ENCODE results near the gene INPP5D. TPM values are rescaled to one million over a fixed set of nuclear protein-coding genes. Genes with fewer than 3 reads are reported as not detected.

INPP5D gene
- total and polyA plus RNA-seq, 2 donors (not counting 3 experiments of a cell fraction or from before 2014, with no cell fraction given): 13.9 to 46.6 TPM

DNA sequence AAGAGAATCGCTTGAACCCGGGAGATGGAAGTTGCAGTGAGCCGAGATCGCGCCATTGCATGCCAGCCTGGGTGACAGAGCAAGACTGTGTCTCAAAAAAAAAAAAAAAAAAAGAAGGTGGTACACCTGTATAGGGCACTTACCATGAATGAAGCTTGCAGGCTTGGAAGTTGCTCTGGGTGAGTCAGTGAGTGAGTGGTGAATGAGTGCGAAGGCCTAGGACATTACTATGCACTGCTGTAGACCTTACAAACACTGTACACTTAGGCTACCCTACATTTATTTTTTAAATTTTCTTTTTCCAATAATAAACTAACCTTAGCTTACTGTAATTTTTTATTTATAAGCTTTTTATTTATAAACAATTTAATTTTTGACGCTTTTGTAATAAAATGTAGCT is 113.0 kb downstream of the INPP5D start:
- intact Hi-C loops (cut with micrococcal nuclease): no loop called here

More for the DNA sequence above, 113.0 kb downstream of the INPP5D start:
- DNase-seq (ENCODE audit: low read depth, low spot score) (no peak), FAIRE-seq (no peak)
- no peaks in the 10 kb centered on the region for H3K4me1 ChIP-seq (ENCODE audit: control insufficient read depth, extremely low read depth, insufficient read depth, low read length)
- no peaks in the 10 kb centered on the region for H3K9me1 ChIP-seq (replicated peaks; ENCODE audit: control insufficient read depth, extremely low read depth, insufficient read depth, low read length)
- H3K27me3 ChIP-seq (ENCODE audit: control insufficient read depth in 2 of 2, insufficient read depth in 2 of 2, low read length in 2 of 2): no peaks in the 10 kb centered on the region
- H3K9me3 ChIP-seq (replicated peaks; ENCODE audit: control insufficient read depth, insufficient read depth, low read length): no peaks in the 10 kb centered on the region
- dilution Hi-C loops (cut with MboI; ENCODE audit: extremely low pct_ligation_motif_present, low sequenced_read_pairs): no loop called here
- H3K4me2 ChIP-seq (ENCODE audit: insufficient read depth, low read length): no peak overlapping the region
- no TSS peak for BruUV-seq (replicated peaks)
- POLR2A ChIA-PET: no interaction called here
- CTCF ChIA-PET: interaction anchor here (0.6 to 1.0 kb wide), 3 partner anchors 101 to 279 kb away, joined by 3 read pairs; no protein-coding TSS in a partner anchor
- H3K79me2 ChIP-seq (ENCODE audit: control insufficient read depth, insufficient read depth, low read length): no peaks in the 10 kb centered on the region
- H3K27ac ChIP-seq (ENCODE audit: insufficient read depth, low read depth, low read length): no peak overlapping the region
- peaks cover 2 to 25% of the 10 kb centered on the region in 2 experiments for H3K36me3 ChIP-seq (ENCODE audit: control insufficient read depth in 2 of 2, extremely low read depth in 1 of 2, insufficient read depth in 2 of 2, low read length in 2 of 2)
- no peak overlapping the region for H2AFZ ChIP-seq (ENCODE audit: low read depth, low read length)
- no peak overlapping the region for H3K9ac ChIP-seq (replicated peaks; ENCODE audit: extremely low read depth, insufficient read depth, low read length)
- no peak overlapping the region for H3K4me3 ChIP-seq (replicated peaks in 1 of 3; ENCODE audit: insufficient read depth in 1 of 3, low read depth in 1 of 3, low read length in 3 of 3)
- TF ChIP-seq, protein P1, sequence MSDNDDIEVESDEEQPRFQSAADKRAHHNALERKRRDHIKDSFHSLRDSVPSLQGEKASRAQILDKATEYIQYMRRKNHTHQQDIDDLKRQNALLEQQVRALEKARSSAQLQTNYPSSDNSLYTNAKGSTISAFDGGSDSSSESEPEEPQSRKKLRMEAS (IDR thresholded peaks at IDR 0.05; ENCODE audit: insufficient read depth, insufficient read length): no peak
- no peak for TF ChIP-seq GATA2 (IDR thresholded peaks at IDR 0.05; ENCODE audit: insufficient read depth, insufficient read length, low read depth, low read length)
- TF ChIP-seq, protein P2, sequence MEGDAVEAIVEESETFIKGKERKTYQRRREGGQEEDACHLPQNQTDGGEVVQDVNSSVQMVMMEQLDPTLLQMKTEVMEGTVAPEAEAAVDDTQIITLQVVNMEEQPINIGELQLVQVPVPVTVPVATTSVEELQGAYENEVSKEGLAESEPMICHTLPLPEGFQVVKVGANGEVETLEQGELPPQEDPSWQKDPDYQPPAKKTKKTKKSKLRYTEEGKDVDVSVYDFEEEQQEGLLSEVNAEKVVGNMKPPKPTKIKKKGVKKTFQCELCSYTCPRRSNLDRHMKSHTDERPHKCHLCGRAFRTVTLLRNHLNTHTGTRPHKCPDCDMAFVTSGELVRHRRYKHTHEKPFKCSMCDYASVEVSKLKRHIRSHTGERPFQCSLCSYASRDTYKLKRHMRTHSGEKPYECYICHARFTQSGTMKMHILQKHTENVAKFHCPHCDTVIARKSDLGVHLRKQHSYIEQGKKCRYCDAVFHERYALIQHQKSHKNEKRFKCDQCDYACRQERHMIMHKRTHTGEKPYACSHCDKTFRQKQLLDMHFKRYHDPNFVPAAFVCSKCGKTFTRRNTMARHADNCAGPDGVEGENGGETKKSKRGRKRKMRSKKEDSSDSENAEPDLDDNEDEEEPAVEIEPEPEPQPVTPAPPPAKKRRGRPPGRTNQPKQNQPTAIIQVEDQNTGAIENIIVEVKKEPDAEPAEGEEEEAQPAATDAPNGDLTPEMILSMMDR (IDR thresholded peaks at IDR 0.05; ENCODE audit: extremely low read depth in 1 of 2, insufficient read depth in 1 of 2, low read depth in 1 of 2, low read length in 2 of 2): no peak
- TF ChIP-seq EZH2 (IDR thresholded peaks at IDR 0.05; ENCODE audit: borderline replicate concordance, low read depth, low read length, severe bottlenecking): no peak
- no peak for TF ChIP-seq POLR2AphosphoS5 (IDR thresholded peaks at IDR 0.05; ENCODE audit: insufficient read depth, low read depth, low read length)
- TF ChIP-seq FOS (IDR thresholded peaks at IDR 0.05; ENCODE audit: borderline replicate concordance, insufficient read depth, low read length): no peak
- no peak for TF ChIP-seq POLR2A (IDR thresholded peaks at IDR 0.05; ENCODE audit: low read depth, low read length)
- no peak for TF ChIP-seq JUN (IDR thresholded peaks at IDR 0.05; ENCODE audit: borderline replicate concordance, insufficient read depth, insufficient read length, low read depth)
- TF ChIP-seq MYC (IDR thresholded peaks at IDR 0.05; ENCODE audit: low read depth, low read length): no peak
- no peaks in the 10 kb centered on the region for H4K20me1 ChIP-seq (replicated peaks; ENCODE audit: control insufficient read depth, extremely low read depth, insufficient read depth, low read length)

All from endothelial cell of umbilical vein (primary cell).